Mucosa of gallbladder (tissue), 1 donor: ENCODE data around the gene RNF121. TPM values are rescaled to one million over a fixed set of nuclear protein-coding genes. Genes with fewer than 3 reads are reported as not detected.

Source experiments
- DNase-seq: peaks from one replicate; pipeline ENCODE4 v3.0.0-alpha.2; 2020; ENCODE audit warnings: low spot score
- total RNA-seq: library from RNA; stranded (reverse); gene quantifications from one replicate; pipeline ENCODE4 v1.2.1, GENCODE V29; 2021
- donor health status: DM: no; HTN: no; CAD: no.

RNF121 gene
- total RNA-seq, 1 donor from 2014 or later = 38.7 TPM

DNA sequence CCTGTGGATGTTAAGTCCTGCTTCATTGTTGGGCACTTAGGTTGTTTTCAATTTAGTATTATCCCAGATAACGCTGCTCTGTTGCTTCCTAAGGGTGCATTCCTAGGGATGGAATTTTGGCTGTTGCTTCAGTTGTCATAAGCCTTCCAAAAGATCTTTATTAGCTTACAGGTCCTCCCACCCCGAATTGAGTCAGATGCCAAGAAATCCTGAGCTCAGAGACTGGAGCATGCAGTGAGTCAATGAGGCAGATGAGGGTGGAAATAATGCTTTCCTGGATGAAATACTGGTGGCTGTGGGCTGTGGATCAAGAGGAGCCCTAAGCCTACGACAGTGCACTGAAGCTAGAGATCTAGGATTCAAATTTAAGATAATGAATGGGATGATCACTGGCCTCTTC lies 59.2 kb downstream of the RNF121 start:
- no peak for DNase-seq

DNA sequence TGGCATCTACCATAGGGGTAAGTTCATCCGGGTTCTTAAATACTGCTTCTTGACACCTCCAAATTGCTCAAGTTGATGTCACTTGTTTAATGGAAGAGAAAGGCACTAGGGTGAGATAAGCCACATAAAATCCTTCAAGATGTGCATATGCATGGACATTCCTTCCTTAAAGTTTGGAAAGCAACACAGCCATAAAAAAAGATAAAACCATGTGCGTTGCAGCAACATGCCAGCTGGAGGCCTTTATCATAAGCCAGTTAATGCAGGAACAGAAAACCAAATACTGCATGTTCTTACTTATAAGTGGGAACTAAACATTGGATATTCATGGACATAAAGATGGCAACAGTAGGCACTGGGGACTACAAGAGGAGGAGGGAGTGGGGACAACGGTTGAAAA lies 61.9 kb downstream of the RNF121 start:
- no peak for DNase-seq

DNA sequence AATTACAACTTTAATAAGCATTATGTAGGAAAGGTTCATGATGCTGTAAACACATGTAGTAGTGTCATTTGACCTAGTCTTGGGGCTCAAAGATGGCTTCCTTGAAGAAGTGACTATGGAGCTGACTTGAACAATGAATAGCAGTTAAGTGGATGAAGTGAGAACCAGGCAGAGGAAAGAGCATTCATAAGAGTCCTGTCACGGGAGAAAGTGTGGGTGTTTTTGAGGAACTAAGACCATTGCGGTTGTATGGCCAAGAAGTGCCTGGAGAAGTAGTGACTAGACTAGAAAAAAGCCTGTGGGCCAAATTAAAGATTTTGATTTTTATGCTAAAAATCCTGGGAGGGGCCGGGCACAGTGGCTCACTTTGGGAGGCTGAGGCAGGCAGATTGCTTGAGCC lies 62.6 kb downstream of the RNF121 start:
- DNase-seq = no peak

DNA sequence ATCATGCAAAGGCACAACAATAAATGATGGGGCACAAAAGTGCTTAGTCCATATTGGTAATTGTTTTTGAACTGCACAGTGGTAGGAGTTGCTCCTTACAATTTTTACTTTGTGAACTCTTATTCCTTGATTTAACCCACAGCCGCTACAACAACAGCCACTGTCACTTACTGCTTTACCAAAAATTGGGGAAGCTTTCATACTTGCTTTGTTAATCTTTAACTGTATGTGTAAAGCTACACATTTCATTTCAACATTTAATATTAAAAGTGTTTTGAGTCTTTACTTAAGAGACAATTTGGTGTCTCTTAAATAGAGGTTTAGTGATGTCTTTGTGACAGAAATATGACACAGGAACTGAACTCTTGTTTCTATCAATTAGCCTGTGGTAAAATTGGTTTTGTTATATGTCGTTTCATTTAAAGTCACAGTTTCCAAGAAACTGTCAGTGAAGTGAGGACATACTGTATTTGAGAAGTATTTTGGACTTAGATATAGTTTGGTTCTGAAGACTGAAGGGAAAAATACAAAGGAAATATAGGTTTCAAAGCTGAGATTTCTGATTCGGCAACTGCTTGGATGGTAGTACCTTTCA lies 63.4 kb downstream of the RNF121 start:
- no peak for DNase-seq

DNA sequence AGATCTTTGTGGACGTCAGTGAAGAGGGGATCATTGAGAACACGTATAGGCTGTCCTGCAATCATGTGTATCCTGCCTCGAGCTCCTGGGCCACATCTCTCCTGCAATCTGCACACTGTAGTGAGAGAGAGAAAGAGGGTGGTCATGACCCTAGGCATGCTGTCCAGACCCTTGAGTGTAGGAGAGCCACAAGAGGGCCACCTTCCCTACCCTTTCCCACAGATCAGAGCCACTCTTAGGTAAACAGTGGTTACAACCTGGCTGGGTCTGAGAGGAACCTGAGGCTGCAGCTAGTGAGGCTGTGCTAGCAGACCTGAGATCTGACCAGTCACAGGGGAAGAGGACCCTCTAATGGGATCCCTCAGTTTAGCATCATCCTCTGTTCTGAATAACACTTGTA lies 65.9 kb downstream of the RNF121 start:
- DNase-seq = no peak

DNA sequence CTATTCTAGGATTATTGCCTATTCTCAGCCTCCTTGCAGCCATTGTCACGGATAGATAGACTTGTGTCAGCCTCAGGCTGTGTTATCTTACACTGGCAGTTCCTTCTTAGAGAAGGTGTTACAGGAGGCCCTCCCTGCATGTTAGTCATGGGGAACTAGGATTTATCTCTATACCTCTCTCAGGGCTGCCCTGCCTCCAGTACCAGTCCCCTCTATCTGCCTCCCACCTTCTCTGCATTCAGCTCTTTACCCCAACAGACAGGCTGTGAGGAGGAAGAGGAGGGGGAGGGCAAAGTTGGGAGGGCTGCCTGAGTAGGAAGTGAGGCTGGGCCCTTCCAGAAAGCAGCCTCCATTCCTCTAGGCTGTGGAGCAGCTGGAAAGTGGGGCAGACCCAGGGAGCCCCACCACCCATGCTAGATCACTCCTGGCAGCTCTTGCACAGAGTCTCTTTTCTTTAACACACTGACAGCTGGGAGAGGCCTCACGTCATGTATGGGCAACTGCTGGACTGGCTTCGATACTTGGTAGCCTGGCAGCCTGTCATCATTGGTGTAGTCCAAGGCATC lies 67.0 kb downstream of the RNF121 start:
- DNase-seq = no peak

DNA sequence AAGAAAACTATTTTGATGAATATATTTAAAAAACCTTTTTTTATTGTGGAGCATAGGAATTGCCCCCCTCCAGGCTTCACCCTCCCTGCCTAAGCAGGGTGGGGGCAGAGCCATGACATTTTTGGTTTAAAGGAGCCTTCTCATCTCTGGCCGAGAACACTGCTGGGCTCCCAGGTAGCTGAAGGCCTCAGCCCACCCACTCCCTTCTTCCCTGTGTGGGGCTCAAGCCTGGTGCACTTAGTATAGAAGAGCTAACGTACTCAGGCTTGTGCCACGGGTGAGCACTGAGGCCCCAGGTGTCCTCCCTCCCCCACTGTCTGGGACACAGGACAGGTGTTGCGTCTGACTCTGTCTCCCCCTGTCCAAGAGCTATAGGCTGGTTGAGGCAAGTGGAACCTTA lies 67.7 kb downstream of the RNF121 start:
- no peak for DNase-seq

DNA sequence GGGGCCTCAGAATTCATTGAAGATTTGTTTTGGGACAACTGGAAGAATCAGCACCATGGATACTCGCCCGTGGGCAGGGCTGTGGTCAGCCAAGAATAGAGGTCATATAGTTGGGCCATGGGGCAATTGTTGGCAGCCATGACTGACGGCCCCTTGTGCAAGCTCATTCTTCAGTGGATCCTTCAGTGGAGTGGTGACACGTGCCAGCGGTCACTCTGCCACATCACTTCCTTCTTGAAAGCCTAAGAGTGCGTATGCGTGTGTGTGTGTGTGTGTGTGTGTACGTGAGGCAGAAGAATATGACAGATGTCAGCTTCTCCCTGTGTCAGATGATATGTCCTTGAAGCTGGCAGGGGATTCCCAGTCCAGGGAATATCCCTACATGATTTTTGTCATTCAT lies 68.1 kb downstream of the RNF121 start:
- no peak for DNase-seq

DNA sequence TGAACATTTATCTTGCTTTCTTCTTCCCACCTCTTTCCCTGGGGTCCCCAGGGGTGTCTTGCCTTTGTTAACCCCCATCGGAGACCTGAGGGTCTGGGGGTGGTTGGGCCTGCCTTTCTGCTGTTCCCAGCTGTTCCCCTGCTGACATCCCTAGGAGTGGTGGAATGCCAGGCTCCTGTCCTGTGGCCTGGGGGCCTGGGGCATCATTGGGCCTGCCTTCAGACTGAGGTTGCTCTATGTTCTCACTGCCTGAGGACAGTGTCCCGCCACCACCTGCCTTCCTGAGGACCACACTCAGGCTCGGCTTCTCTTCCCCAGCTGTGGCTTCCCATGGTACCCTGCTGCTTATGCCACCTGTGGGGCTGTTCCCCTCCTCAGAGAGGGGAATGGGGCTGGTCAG lies 68.7 kb downstream of the RNF121 start:
- DNase-seq = no peak

DNA sequence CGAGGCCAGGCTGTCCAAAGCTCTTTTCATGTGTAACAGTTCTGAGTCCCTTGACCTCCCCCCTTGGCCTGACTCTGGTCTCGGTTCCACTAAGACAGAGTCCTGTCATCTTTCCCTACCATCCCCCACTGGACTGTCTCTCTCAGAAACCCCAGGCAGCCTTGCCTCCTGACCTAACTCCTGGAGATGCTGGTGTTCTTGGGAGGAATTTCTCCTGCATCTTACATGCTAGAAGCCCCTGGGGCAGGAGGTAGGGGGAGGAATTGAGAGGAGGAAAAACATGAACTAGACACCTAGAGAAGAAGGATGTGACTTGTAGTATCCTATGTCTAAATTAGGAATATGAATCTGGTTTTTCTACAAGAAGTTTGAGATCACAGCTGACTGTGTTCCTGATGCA lies 69.2 kb downstream of the RNF121 start:
- no peak for DNase-seq

DNA sequence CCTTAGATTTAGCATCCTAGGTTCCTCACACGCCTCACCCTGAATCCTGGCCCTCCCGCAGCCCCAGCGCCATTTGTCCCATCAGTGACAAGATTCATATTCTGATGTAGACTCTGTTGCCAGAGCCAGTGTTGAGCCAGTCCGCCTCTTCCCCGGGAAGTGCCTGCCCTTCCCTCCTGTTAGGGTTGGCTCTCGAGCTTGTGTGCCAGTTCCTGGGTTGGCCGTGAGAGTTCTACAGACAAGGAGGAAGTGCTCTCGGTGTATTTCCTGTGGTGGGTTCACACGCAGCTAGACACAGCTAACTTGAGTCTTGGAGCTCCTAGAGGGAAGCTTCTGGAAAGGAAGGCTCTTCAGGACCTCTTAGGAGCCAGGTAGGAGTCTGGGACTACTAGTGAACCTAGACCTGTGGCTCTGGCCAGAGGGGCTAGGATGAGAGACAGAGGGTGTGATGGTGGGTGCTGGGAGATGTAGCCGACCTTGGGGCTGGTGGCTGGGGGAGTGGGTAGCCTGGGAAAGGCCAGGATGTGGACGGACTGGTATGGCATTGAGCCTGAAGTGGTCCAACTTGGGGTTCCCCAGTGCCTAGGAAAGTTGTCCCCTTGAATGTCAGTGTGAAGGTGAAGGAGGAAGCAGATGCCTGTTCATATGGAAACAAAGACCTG lies 69.9 kb downstream of the RNF121 start, which contains the start of gene IL18BP:
Gene IL18BP (plus strand): TSS at position 261 of the 662 bp plus-strand sequence. CDS start 1,076 bp downstream, outside the sequence.
- no peak for DNase-seq

DNA sequence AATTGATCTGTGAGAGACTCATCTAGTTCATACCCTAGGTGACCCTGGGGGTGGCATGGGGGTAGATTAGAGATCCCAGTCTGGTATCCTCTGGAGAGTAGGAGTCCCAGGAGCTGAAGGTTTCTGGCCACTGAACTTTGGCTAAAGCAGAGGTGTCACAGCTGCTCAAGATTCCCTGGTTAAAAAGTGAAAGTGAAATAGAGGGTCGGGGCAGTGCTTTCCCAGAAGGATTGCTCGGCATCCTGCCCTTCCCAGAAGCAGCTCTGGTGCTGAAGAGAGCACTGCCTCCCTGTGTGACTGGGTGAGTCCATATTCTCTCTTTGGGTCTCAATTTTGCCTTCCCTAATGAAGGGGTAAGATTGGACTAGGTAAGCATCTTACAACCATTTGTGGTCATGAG lies 70.5 kb downstream of the RNF121 start:
- no peak for DNase-seq

DNA sequence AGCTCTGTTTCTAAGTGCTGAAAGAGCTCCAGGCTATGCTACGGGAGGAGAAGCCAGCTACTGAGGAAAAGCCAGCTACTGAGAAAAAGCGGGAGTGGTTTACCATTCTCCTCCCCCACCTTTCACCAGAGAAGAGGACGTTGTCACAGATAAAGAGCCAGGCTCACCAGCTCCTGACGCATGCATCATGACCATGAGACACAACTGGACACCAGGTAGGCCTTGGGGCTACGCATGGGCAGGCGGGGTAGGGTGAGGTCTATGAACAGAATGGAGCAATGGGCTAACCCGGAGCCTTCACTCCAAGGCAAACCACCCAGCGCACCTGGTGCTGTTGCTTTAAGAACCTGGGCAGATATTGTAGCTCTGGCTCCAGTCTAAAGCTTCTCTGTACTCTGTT lies 71.0 kb downstream of the RNF121 start:
- no peak for DNase-seq

DNA sequence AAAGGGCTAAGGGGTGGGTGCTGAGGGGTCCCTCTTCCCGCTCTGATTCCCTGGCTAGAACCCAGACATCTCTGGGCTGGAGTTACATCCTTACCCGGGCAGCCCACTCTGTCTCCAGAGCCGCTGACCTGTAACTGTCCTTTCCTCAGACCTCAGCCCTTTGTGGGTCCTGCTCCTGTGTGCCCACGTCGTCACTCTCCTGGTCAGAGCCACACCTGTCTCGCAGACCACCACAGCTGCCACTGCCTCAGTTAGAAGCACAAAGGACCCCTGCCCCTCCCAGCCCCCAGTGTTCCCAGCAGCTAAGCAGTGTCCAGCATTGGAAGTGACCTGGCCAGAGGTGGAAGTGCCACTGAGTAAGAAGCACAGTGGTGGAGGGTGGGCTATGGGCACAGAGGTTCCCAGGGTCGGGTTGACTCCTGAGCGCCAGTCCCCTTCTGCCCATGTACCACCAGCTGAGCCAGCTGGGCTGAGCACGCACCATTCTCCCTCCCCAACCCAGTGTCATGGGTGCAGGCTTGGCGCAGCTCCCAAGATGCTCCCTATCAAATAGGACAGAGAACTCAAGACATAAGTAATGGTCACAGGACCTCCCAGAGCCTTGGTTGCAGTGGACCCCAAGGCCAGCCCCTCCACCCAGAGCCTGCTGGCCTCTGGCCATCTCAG lies 71.5 kb downstream of the RNF121 start:
- DNase-seq = no peak

DNA sequence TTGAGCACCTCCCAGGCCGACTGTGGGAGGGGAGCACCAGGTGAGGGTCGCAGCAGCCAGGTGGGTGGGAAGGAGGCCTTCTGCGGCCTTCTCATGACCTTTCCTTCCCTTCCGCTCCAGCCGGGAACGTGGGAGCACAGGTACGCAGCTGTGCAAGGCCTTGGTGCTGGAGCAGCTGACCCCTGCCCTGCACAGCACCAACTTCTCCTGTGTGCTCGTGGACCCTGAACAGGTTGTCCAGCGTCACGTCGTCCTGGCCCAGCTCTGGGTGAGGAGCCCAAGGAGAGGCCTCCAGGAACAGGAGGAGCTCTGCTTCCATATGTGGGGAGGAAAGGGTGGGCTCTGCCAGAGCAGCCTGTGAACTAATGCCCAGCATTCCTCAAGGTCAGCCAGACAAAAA lies 72.4 kb downstream of the RNF121 start:
- DNase-seq = no peak

DNA sequence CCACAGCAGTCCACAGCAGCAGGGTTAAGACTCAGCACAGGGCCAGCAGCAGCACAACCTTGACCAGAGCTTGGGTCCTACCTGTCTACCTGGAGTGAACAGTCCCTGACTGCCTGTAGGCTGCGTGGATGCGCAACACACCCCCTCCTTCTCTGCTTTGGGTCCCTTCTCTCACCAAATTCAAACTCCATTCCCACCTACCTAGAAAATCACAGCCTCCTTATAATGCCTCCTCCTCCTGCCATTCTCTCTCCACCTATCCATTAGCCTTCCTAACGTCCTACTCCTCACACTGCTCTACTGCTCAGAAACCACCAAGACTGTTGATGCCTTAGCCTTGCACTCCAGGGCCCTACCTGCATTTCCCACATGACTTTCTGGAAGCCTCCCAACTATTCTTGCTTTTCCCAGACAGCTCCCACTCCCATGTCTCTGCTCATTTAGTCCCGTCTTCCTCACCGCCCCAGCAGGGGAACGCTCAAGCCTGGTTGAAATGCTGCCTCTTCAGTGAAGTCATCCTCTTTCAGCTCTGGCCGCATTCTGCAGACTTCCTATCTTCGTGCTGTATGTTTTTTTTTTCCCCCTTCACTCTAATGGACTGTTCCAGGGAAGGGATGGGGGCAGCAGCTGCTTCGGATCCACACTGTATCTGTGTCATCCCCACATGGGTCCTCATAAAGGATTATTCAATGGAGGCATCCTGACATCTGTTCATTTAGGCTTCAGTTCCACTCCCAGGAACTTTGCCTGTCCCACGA lies 73.2 kb downstream of the RNF121 start:
- DNase-seq = no peak

DNA sequence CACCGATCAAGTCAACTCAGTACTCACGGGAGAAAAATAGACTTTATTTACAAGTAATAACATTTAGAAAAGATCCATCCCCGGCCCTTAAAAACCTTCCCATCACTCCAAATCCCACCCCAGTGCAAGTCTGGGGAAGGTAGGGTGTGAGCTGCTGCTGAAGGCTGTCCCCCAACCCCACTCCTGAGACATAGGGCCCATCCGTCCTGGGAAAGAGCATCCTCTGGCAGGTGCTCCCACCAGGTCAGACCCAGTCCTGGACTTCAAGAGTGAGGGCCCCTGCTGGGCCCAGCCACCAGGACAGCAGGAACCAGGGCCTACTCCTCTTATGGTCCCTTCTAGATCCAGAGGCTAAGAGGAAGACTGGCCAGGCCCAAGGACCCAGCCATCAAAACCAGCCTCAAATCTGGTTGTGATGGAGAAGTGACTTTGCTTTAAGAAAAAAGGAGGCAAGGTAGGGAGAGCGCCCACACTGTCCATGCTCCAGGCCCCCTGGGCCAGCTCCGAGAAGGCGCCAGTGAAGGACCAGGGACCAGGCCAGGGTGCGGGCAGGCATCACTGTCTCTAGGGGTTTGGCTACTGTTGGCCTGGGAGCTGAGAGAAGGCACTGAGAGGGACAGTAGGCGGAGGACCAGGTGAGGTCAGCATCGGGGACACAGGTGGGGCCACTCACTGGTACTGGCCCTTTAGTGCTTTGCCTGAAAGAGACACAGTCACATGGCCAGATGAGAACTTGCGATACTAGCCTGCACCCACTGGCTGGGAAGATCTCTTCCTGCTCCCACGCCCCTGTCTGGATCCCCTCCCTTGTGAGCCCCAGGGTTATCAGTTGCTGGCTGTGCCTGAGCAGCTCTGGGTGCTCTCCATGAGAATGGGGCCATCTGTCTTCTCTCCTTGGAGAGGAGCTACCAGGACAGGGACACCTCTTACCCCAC lies 74.3 kb downstream of the RNF121 start:
- no peak for DNase-seq

DNA sequence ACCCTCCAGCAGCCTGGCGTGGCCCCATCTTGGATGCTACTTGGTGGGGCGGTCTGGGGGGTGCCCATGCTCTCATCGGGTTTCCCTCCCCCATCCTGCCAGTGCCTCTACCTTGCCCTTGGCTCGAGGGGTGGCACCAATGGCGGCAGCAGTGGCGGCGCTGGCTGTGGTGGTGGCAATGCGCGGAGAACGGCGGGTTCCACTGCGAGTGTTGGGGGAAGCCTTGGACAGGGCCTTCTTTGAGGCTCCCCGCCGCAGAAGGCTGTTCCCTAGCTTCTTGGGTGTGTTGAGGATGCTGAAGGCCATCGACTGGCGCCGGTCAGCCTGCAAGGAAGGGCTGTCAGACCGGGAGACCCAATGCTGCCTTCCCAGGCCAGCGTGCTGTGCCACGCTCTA lies 74.9 kb downstream of the RNF121 start:
- no peak for DNase-seq

DNA sequence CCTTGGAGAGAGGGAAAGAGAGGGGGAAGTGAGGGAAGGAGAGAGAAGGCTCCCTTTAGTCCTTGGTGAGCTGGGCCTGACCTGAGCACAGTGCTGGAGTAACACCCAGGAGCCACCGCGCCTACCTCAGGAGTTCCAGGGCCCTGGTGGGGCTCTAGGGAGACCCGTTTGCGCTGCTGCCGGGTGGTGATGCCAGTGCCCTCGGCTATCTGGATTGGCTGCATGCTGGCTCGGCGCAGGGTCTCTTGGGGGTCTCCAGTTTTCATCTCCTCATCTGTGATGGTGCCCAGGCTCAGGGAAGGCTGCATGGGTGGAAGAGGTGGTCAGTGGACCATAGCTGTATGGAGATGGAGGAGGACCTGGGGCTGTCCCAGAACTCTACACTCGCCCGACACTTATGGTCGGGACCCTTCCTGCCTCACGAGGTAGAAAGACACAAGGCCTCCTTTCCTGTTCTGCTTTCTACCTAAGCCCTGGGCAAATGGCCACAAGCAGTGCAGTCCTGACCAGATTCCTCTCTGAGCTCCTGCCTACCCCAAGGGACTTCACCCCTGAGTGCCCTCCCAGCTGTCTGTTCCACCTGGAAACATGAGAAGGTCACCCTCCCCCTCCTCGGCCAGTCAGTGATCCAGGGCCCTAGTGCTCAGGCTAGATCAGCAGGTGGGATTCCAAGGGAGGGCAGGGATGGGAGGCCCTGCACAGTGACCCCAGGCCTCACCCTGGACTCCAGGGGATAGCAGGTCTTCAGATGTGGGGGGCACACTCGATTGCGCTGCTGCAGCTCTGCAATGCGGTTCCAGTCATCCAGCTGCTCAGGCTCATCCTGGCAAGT lies 75.9 kb downstream of the RNF121 start:
- DNase-seq = no peak
